HG02870 (cell line): Measurements from ENCODE around the gene CHMP4A.
"Not testable (repeated sequence)": the region's sequence is repeated elsewhere in the genome, so short reads cannot be mapped to it uniquely, and the experiment has no call there.

Experiments
- ATAC-seq: cut with Tn5 transposase; IDR thresholded peaks from one replicate; pipeline ENCODE4 v1.9.1; 2021; ENCODE audit warnings: mild to moderate bottlenecking, moderate library complexity; ENCODE audit not compliant: unreplicated experiment

Gene CHMP4A

GRCh38 chr14:24231263-24232120 is 18.2 kb upstream of the CHMP4A start:
- ATAC-seq = peak; percentile 8

- ATAC-seq = no peak
Measured at GRCh38 chr14:24228902-24229301, 15.6 kb upstream of the CHMP4A start.

- ATAC-seq = no peak
Measured at GRCh38 chr14:24226473-24226872, 13.2 kb upstream of the CHMP4A start.

GRCh38 chr14:24224618-24225071 is 11.4 kb upstream of the CHMP4A start:
- no peak for ATAC-seq

GRCh38 chr14:24222987-24223386 is 9.7 kb upstream of the CHMP4A start:
- not testable (repeated sequence) for ATAC-seq

- no peak for ATAC-seq
Measured at GRCh38 chr14:24219521-24219920, 6.2 kb upstream of the CHMP4A start.

- no peak for ATAC-seq
Measured at GRCh38 chr14:24219080-24219479, 5.8 kb upstream of the CHMP4A start.

GRCh38 chr14:24216876-24217275 is 3.6 kb upstream of the CHMP4A start:
- not testable (repeated sequence) for ATAC-seq

GRCh38 chr14:24216345-24216699 is 3.0 kb upstream of the CHMP4A start:
- no peak for ATAC-seq

GRCh38 chr14:24215495-24216344 is 2.4 kb upstream of the CHMP4A start, which contains the start of gene MDP1:
MDP1 (minus strand) TSS chr14:24216066; CDS start chr14:24215955, 111 bp downstream.
- peak; percentile 59 for ATAC-seq

GRCh38 chr14:24213866-24214662 is 776 bp upstream of the CHMP4A start:
- ATAC-seq = no peak

GRCh38 chr14:24211311-24211710 is 2.0 kb downstream of the CHMP4A start:
- no peak for ATAC-seq

GRCh38 chr14:24207625-24208024 is 5.7 kb downstream of the CHMP4A start:
- ATAC-seq = no peak

- ATAC-seq = no peak
Measured at GRCh38 chr14:24207104-24207551, 6.2 kb downstream of the CHMP4A start.

- ATAC-seq = no peak
Measured at GRCh38 chr14:24206260-24207103, 6.8 kb downstream of the CHMP4A start.

GRCh38 chr14:24204163-24205146 is 8.8 kb downstream of the CHMP4A start:
- ATAC-seq = no peak

- ATAC-seq = not testable (repeated sequence)
Measured at GRCh38 chr14:24203249-24203886, 9.9 kb downstream of the CHMP4A start.

GRCh38 chr14:24202538-24202937 is 10.8 kb downstream of the CHMP4A start:
- ATAC-seq = not testable (repeated sequence)
